ENCODE measurements around the gene ATG9B. TPM values are rescaled to one million over a fixed set of nuclear protein-coding genes. Genes with fewer than 3 reads are reported as not detected.

ATG9B gene
- total RNA-seq, 2 donors from 2014 or later = not detected

- DNase-seq (ENCODE audit: low spot score) = no peak
- intact Hi-C loops (cut with DNase I) = no loop called here
Measured at GRCh38 chr7:150993511-150993910, 30.8 kb downstream of the ATG9B start.

- no peak for DNase-seq (ENCODE audit: low spot score)
- intact Hi-C loops (cut with DNase I) = no loop called here
Measured at GRCh38 chr7:150992833-150993302, 31.4 kb downstream of the ATG9B start.

- intact Hi-C loops (cut with DNase I) = no loop called here
- no peak for DNase-seq (ENCODE audit: low spot score)
Measured at GRCh38 chr7:150992051-150992640, 32.1 kb downstream of the ATG9B start.

- intact Hi-C loops (cut with DNase I) = no loop called here
Measured at GRCh38 chr7:150990416-150991186, 33.7 kb downstream of the ATG9B start, which contains the start of gene NOS3. Gene NOS3 (plus strand): TSS chr7:150991017. CDS start chr7:150993804, 2,787 bp downstream.

GRCh38 chr7:150989456-150989855, 34.8 kb downstream of the ATG9B start:
- intact Hi-C loops (cut with DNase I) = loop anchor here (2.0 to 10.0 kb wide), 2 partner anchors 91 to 205 kb away; no protein-coding TSS in a partner anchor
- DNase-seq (ENCODE audit: low spot score) = no peak

More at GRCh38 chr7:150990416-150991186, 33.7 kb downstream of the ATG9B start, which contains the start of gene NOS3:
- DNase-seq (ENCODE audit: low spot score) = no peak

GRCh38 chr7:150988230-150989226, 35.8 kb downstream of the ATG9B start:
- intact Hi-C loops (cut with DNase I) = loop anchor here (2.0 to 10.0 kb wide), 2 partner anchors 90 to 204 kb away; no protein-coding TSS in a partner anchor
- peak; percentile 89 for DNase-seq (ENCODE audit: low spot score)

GRCh38 chr7:150986556-150986955, 37.7 kb downstream of the ATG9B start:
- intact Hi-C loops (cut with DNase I) = loop anchor here in 1 of 2 donors (2.0 to 10.0 kb wide), 2 partner anchors 86 to 202 kb away; no protein-coding TSS in a partner anchor
- DNase-seq (ENCODE audit: low spot score) = no peak

- intact Hi-C loops (cut with DNase I) = loop anchor here in 1 of 2 donors (2.0 to 10.0 kb wide), 2 partner anchors 85 to 201 kb away; no protein-coding TSS in a partner anchor
- DNase-seq (ENCODE audit: low spot score) = no peak
Measured at GRCh38 chr7:150986099-150986512, 38.2 kb downstream of the ATG9B start.

- intact Hi-C loops (cut with DNase I) = loop anchor here in 1 of 2 donors (10.0 kb wide), 1 partner anchor 199 kb away; no protein-coding TSS in a partner anchor
- DNase-seq (ENCODE audit: low spot score) = no peak
Measured at GRCh38 chr7:150983893-150984368, 40.4 kb downstream of the ATG9B start.

GRCh38 chr7:150982351-150982750, 41.9 kb downstream of the ATG9B start:
- no peak for DNase-seq (ENCODE audit: low spot score)
- intact Hi-C loops (cut with DNase I) = loop anchor here in 1 of 2 donors (10.0 kb wide), 1 partner anchor 198 kb away; no protein-coding TSS in a partner anchor

GRCh38 chr7:150981644-150982043, 42.6 kb downstream of the ATG9B start:
- intact Hi-C loops (cut with DNase I) = loop anchor here in 1 of 2 donors (10.0 kb wide), 1 partner anchor 197 kb away; no protein-coding TSS in a partner anchor

GRCh38 chr7:150980663-150981062, 43.6 kb downstream of the ATG9B start:
- no peak for DNase-seq (ENCODE audit: low spot score)
- intact Hi-C loops (cut with DNase I) = loop anchor here in 1 of 2 donors (10.0 kb wide), 1 partner anchor 196 kb away; no protein-coding TSS in a partner anchor

More at GRCh38 chr7:150981644-150982043, 42.6 kb downstream of the ATG9B start:
- DNase-seq (ENCODE audit: low spot score) = no peak

- intact Hi-C loops (cut with DNase I) = loop anchor here in 1 of 2 donors (10.0 kb wide), 1 partner anchor 195 kb away; no protein-coding TSS in a partner anchor
- DNase-seq (ENCODE audit: low spot score) = no peak
Measured at GRCh38 chr7:150979713-150980390, 44.4 kb downstream of the ATG9B start.

GRCh38 chr7:150978126-150978789, 46.0 kb downstream of the ATG9B start, which contains the start of gene KCNH2:
Gene KCNH2 (minus strand): TSS chr7:150978321. CDS start chr7:150977913, 408 bp downstream.
- intact Hi-C loops (cut with DNase I) = no loop called here
- no peak for DNase-seq (ENCODE audit: low spot score)

GRCh38 chr7:150977382-150978125, 46.7 kb downstream of the ATG9B start:
- intact Hi-C loops (cut with DNase I) = no loop called here
- no peak for DNase-seq (ENCODE audit: low spot score)

Data from posterior vena cava (tissue), 2 donors.